Astrocyte (in vitro differentiated cells and primary cell): Measurements from ENCODE around the gene DNAJC22. TPM values are rescaled to one million over a fixed set of nuclear protein-coding genes. Genes with fewer than 3 reads are reported as not detected.

ENCODE experiments used
- DNase-seq: peaks from one replicate; pipeline ENCODE4 v3.0.0-alpha.2; 2010; ENCODE audit warnings: low read depth
- FAIRE-seq: peaks from 2 replicates; lab custom pipeline; 2011; peaks lifted over from hg19 to GRCh38; lab: Jason Lieb, UNC
- H2AFZ ChIP-seq: 2 replicates; pipeline ENCODE4 v1.6.0; 2012; ENCODE audit warnings: low read depth, low read length, inconsistent platforms
- H3K27ac ChIP-seq: 2 replicates; pipeline ENCODE4 v1.5.1; 2011; ENCODE audit warnings: low read depth, low read length, inconsistent platforms
- H3K27me3 ChIP-seq: 2 replicates; pipeline ENCODE4 v1.6.0; 2011; ENCODE audit warnings: low read length, inconsistent platforms; ENCODE audit not compliant: insufficient read depth
- H3K36me3 ChIP-seq: 2 replicates; pipeline ENCODE4 v1.5.1; 2011; ENCODE audit warnings: low read length, inconsistent platforms; ENCODE audit not compliant: insufficient read depth
- H3K4me1 ChIP-seq: 2 replicates; pipeline ENCODE4 v1.5.1; 2011; ENCODE audit warnings: low read length, inconsistent platforms; ENCODE audit not compliant: insufficient read depth
- H3K4me2 ChIP-seq: 2 replicates; pipeline ENCODE4 v1.6.0; 2012; ENCODE audit warnings: low read length, inconsistent platforms
- H3K4me3 ChIP-seq: 2 replicates; pipeline ENCODE4 v1.5.1; 2011; ENCODE audit warnings: low read depth, mild to moderate bottlenecking, low read length, inconsistent platforms; ENCODE audit not compliant: insufficient read depth
- H3K79me2 ChIP-seq: 2 replicates; pipeline ENCODE4 v1.6.0; 2012; ENCODE audit warnings: mild to moderate bottlenecking, low read length, inconsistent platforms; ENCODE audit not compliant: insufficient read depth
- H3K9ac ChIP-seq: 2 replicates; pipeline ENCODE4 v1.6.0; 2012; ENCODE audit warnings: mild to moderate bottlenecking, low read length, inconsistent platforms
- H3K9me3 ChIP-seq: 2 replicates; pipeline ENCODE4 v1.5.1; 2012; ENCODE audit warnings: low read depth, mild to moderate bottlenecking, low read length, inconsistent platforms; ENCODE audit not compliant: insufficient read depth
- H4K20me1 ChIP-seq: 2 replicates; pipeline ENCODE4 v1.6.0; 2012; ENCODE audit warnings: low read length, inconsistent platforms; ENCODE audit not compliant: insufficient read depth
- H3K27ac Mint-ChIP-seq: one replicate; pipeline ENCODE4 v1.8.0; 2021; ENCODE audit warnings: mild to moderate bottlenecking, mixed read lengths; ENCODE audit not compliant: unreplicated experiment
- H3K27me3 Mint-ChIP-seq: one replicate; pipeline ENCODE4 v1.8.0; 2021; ENCODE audit warnings: low read depth, mixed read lengths; ENCODE audit not compliant: unreplicated experiment
- H3K36me3 Mint-ChIP-seq: one replicate; pipeline ENCODE4 v1.8.0; 2021; ENCODE audit warnings: low read depth, mixed read lengths; ENCODE audit not compliant: unreplicated experiment
- H3K4me1 Mint-ChIP-seq: one replicate; pipeline ENCODE4 v1.8.0; 2021; ENCODE audit warnings: low read depth, mixed read lengths; ENCODE audit not compliant: unreplicated experiment
- H3K4me3 Mint-ChIP-seq: one replicate; pipeline ENCODE4 v1.8.0; 2021; ENCODE audit warnings: mild to moderate bottlenecking, moderate library complexity, mixed read lengths; ENCODE audit not compliant: unreplicated experiment
- H3K9me3 Mint-ChIP-seq: one replicate; pipeline ENCODE4 v1.8.0; 2021; ENCODE audit warnings: mild to moderate bottlenecking, mixed read lengths; ENCODE audit not compliant: unreplicated experiment
- EZH2 ChIP-seq: IDR thresholded peaks from 2 replicates; pipeline ENCODE4 v1.6.1; 2012; ENCODE audit warnings: mild to moderate bottlenecking, low read length, inconsistent platforms; ENCODE audit not compliant: insufficient read depth
- total RNA-seq: library from RNA; stranded (reverse); gene quantifications from 2 replicates; pipeline ENCODE4 v1.2.1, GENCODE V29; 2021
- TF ChIP-seq, protein P1 (sequence below): IDR thresholded peaks from 2 replicates; pipeline ENCODE4 v1.5.1; 2011; ENCODE audit warnings: low read depth, mild to moderate bottlenecking, inconsistent platforms, low read length, moderate library complexity; ENCODE audit not compliant: insufficient read depth

The DNAJC22 gene
- total RNA-seq, 1 donor from 2014 or later: 0.52 TPM

DNA sequence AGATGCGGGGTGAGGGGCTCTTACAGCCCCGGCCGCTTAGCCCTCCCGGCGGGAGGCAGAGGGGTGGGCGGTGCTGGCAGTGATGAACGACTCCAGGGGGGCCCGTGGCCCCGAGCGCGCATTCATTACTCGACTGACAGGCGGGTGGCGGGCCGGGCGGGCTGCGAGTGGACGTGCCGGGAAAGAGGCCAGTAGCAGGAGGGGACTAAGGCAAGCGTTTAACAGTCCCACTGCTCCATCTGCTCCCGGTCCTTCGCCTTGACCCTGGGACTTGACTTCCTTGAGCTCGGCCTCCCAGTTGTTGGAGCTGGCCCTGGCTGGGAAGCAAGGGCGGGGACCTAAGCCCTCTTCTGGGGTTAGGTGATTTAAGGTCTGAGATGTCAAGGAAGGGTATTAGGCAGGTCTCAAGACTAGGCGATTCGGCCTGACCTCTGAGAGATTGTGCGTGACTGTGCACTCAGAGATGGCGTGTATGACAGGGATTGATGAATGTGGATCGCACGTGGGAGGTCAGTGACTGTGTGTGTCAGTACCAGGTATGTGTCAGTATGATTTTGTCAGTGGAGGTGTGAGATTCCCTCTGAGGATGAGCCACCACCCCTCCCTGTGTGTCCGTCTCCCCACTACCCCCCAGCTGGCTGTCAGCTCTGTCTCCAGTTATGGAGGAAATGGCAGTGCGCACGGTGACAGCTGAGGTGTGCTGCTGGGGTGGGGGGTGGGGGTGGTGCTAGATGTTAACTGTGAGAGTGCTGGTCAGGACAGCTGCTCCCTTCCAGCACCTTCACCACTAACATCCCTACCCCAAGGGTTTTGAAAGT is 3.6 kb upstream of the DNAJC22 start:
- Histone ChIP-seq H3K79me2 (no peaks in the 10 kb centered on the region), H4K20me1 (no peaks in the 10 kb centered on the region), H3K27me3 (peaks cover 60% of the 10 kb centered on the region), H3K36me3 (no peaks in the 10 kb centered on the region), H2AFZ (peak overlapping the region; percentile 61), H3K9ac (peak overlapping the region; percentile 11), H3K9me3 (no peaks in the 10 kb centered on the region), H3K27ac (no peak overlapping the region), H3K4me3 (peak overlapping the region; percentile 35), H3K4me1 (peaks cover 36% of the 10 kb centered on the region), H3K4me2 (peak overlapping the region; percentile 78)
- FAIRE-seq: no peak
- Mint-ChIP-seq H3K9me3 (peaks cover 2% of the 10 kb centered on the region), H3K27ac (no peak overlapping the region), H3K27me3 (peaks cover 78% of the 10 kb centered on the region), H3K4me1 (peaks cover 6% of the 10 kb centered on the region), H3K36me3 (peaks cover 4% of the 10 kb centered on the region), H3K4me3 (no peak overlapping the region)
- TF ChIP-seq EZH2: no peak
- TF ChIP-seq, protein P1, sequence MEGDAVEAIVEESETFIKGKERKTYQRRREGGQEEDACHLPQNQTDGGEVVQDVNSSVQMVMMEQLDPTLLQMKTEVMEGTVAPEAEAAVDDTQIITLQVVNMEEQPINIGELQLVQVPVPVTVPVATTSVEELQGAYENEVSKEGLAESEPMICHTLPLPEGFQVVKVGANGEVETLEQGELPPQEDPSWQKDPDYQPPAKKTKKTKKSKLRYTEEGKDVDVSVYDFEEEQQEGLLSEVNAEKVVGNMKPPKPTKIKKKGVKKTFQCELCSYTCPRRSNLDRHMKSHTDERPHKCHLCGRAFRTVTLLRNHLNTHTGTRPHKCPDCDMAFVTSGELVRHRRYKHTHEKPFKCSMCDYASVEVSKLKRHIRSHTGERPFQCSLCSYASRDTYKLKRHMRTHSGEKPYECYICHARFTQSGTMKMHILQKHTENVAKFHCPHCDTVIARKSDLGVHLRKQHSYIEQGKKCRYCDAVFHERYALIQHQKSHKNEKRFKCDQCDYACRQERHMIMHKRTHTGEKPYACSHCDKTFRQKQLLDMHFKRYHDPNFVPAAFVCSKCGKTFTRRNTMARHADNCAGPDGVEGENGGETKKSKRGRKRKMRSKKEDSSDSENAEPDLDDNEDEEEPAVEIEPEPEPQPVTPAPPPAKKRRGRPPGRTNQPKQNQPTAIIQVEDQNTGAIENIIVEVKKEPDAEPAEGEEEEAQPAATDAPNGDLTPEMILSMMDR: no peak
- no peak for DNase-seq

DNA sequence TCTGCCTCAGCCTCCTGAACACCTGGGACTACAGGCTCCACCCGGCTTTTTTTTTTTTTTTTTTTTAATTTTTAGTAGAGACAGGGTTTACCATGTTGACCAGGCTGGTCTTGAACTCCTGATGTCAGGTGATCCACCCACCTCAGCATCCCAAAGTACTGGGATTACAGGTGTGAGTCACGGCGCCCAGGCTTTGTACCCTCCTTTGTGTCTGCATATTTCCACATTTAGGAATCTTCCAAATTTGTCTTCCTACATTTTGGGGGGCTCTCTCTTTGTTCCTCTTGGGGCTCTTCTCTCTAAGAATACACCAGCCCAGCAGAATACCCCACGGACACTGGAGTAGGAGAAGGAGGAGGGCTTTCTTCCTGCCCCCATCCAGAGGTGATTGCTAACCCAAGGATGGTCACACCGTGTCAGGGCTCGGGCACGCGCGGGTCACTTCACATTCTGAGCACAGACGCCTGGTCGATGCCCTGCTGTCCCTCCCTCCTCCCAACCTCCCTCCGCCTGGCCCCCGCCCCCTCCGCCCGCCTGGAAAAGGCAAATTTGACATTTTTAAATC is 2.1 kb upstream of the DNAJC22 start:
- Histone ChIP-seq H3K9me3 (no peaks in the 10 kb centered on the region), H3K4me1 (peaks cover 42% of the 10 kb centered on the region), H3K27me3 (peaks cover 54% of the 10 kb centered on the region), H3K4me3 (no peak overlapping the region), H4K20me1 (no peaks in the 10 kb centered on the region), H3K27ac (no peak overlapping the region), H3K9ac (no peak overlapping the region), H3K36me3 (no peaks in the 10 kb centered on the region), H3K4me2 (peak overlapping the region; percentile 85), H3K79me2 (no peaks in the 10 kb centered on the region), H2AFZ (no peak overlapping the region)
- no peak overlapping the region for H3K27ac Mint-ChIP-seq
- H3K4me1 Mint-ChIP-seq: peaks cover 6% of the 10 kb centered on the region
- DNase-seq (no peak), FAIRE-seq (no peak)
- peaks cover 74% of the 10 kb centered on the region for H3K27me3 Mint-ChIP-seq
- no peak overlapping the region for H3K4me3 Mint-ChIP-seq
- no peaks in the 10 kb centered on the region for H3K36me3 Mint-ChIP-seq
- H3K9me3 Mint-ChIP-seq: no peaks in the 10 kb centered on the region
- TF ChIP-seq, protein P1: no peak
- TF ChIP-seq EZH2: no peak
